PFSK-1 (cell line): ENCODE data around the gene NUDC.

ENCODE experiments used
- FOXP2 ChIP-seq: optimal IDR thresholded peaks from 2 replicates; pipeline ENCODE3; 2011; ENCODE audit warnings: borderline replicate concordance, control low read depth, inconsistent platforms; ENCODE audit not compliant: insufficient read depth; ENCODE audit errors: extremely low read length, extremely low read depth
- POLR2AphosphoS5 ChIP-seq: IDR thresholded peaks from 2 replicates; pipeline ENCODE4 v1.6.1; 2012; ENCODE audit warnings: low read depth, mild to moderate bottlenecking, control low read depth, low read length, moderate library complexity
- REST ChIP-seq, 2 experiments: IDR thresholded peaks; 2 replicates each; pipeline versions ENCODE4 v1.6.1 to v1.8.0; 2011 to 2012; ENCODE audit warnings: low read depth in 2 of 2, low read length in 2 of 2, control low read depth in 1 of 2, inconsistent platforms in 1 of 2, mild to moderate bottlenecking in 1 of 2, moderate library complexity in 1 of 2; ENCODE audit not compliant: insufficient read depth in 1 of 2
- SIN3A ChIP-seq: IDR thresholded peaks from 2 replicates; pipeline ENCODE4 v1.6.1; 2012; ENCODE audit warnings: mild to moderate bottlenecking, low read length, moderate library complexity, borderline replicate concordance; ENCODE audit not compliant: insufficient read depth
- TAF1 ChIP-seq: IDR thresholded peaks from 2 replicates; pipeline ENCODE4 v1.6.1; 2012; ENCODE audit warnings: low read length, control low read depth, borderline replicate concordance; ENCODE audit not compliant: insufficient read depth

The NUDC gene

GRCh38 chr1:26897351-26897750 lies 24.2 kb upstream of the NUDC start:
- no peak for TF ChIP-seq POLR2AphosphoS5

DNA sequence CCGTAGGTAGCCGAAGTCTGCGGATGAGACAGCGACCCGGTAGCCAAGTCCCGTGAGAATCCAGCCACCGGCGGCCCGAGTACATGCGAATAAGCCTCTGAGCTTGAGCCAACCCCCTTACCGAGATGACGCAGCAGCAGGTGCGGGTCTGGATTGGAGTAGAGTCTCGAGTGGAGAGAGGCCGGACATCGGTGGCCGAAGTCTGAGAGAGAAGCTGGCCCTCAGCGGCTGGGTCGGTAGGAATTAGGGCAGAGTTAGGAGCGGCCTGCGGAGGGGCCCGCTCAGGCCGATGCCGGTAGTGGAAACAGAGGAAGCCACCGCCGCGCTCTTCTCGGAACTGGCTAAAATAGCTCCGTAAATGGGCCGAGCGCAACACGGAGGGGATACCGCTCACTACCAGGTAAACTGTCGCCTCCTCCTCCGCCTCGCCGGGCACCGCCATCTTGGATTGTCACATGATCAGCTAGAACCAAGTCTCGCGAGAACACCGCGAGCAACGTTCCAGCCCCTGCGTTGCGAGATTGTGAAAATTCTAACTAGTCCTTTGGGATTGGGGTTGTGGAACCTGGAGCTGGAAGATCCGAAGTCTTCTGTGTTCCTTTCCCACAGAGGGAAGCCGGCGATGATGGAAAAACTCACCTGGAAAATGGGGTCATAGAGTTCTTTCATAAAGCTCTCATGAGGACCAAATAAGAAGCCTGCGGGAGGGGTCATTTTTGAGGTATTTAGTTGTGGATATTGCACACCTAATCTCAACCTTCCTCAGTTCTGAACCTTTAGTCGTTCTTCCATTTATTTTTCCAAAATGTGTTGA lies 21.3 kb upstream of the NUDC start, which contains the start of gene GPATCH3:
TSS of gene GPATCH3 (minus strand) at position 467 of the 814 bp plus-strand sequence. CDS start at position 442, 25 bp downstream.
- TF ChIP-seq TAF1 (peak; percentile 92; the same call in 1 of the 2 replicates), SIN3A (peak; percentile 94), FOXP2 (peak; percentile 51), REST (IDR thresholded peaks at IDR 0.05; ENCODE audit: insufficient read depth in 1 of 2, low read depth in 2 of 2, low read length in 2 of 2) (0 out of 4 replicates have a peak, but pooled peaks of 1 of the 2 experiments have one; percentile 38), POLR2AphosphoS5 (peak; percentile 95)

DNA sequence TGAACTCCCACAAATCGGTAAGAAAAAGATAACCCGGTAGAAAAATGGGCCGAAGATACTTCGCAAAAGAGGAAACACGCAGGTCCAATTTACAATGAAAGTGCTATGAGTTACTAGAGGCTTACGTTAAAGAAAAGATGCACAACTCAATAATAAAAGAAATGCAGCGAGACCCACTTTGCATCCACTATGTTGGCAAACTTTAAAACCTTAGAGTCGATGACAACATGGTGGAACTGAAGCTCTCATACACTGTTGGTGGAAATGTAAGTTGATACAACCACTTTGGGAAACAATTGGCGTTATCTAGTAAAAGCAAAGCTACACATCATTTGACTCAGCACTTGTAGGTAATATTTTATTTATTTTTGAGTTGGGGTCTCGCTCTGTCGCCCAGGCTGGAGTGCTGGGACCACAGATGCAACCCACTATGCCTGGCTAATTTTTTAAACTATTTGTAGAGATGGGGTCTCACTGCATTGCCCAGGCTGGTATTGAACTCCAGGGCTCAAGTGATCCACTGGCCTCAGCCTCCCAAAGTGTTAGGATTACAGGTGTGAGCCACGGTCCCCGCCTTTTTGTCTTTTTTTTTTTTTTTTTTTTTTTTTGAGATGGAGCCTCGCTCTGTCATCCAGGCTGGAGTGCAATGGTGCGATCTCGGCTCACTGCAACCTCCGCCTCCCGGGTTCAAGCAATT lies 20.6 kb upstream of the NUDC start:
- TF ChIP-seq POLR2AphosphoS5 (no peak), SIN3A (no peak), TAF1 (no peak), REST (IDR thresholded peaks at IDR 0.05; ENCODE audit: insufficient read depth in 1 of 2, low read depth in 2 of 2, low read length in 2 of 2) (no peak), FOXP2 (no peak)

DNA sequence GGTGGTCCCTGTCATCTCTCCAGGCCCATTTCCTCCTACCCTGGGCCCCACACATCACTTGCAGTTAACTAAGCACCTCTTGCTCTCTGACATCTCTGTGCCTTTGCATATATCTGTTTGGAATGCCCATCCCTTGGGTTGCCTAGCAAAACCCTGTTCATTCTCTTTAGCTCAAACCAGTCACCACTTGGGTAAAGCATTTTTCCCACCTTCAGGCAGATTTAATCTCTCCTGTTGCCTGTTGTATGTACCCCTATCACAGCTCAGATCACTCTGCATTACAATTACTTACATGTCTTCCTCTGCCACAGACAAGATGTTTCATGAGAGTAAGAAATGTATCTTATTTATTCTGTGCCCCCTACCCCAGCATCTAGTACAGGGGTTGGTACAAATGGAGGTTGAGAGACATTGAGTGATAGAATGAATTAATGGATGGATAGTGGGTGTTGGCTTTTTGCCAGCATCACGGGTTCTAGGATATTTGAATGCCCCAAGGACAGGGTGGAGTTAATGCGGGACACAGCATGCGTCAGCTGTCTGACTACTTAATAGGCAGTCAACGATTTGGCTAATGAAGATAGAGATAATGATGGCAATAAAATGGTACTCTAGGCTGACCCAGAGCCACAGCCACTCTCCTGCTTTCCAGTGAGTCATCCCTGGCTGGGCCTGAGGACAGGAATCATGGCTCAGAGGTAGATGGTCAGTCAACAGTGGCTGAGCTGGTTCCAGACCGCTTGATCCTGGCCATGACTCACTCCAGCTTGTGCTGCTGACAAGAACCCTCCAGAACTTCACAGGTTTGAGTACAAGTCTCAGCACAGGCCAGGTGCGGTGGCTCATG lies 14.2 kb upstream of the NUDC start:
- TF ChIP-seq TAF1: no peak
- TF ChIP-seq SIN3A: no peak
- no peak for TF ChIP-seq FOXP2
- TF ChIP-seq REST (IDR thresholded peaks at IDR 0.05; ENCODE audit: insufficient read depth in 1 of 2, low read depth in 2 of 2, low read length in 2 of 2): no peak
- no peak for TF ChIP-seq POLR2AphosphoS5

DNA sequence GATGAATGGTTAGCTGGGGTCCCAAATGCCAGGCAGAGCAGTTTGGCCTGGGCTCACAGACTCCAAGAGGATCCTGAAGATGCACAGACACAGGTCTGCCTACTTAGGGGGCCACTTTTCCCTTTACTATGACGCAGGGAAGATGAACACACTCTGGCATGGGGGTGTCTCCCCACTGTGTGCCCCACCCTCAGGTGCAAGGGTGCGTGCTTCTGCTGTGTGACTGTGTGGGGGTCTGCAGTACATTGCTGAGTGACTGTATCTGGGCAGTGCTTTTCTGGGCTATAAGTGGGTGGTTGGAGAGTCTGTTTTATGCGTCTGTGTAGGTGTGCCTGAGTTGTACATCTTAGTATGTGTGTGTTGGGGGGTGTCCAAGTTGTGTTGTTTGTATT lies 11.6 kb upstream of the NUDC start:
- TF ChIP-seq SIN3A (no peak), POLR2AphosphoS5 (no peak), TAF1 (no peak), REST (IDR thresholded peaks at IDR 0.05; ENCODE audit: insufficient read depth in 1 of 2, low read depth in 2 of 2, low read length in 2 of 2) (no peak), FOXP2 (no peak)
